Vagina (tissue), 2 donors: ENCODE data around the gene ACSM5. TPM values are rescaled to one million over a fixed set of nuclear protein-coding genes. Genes with fewer than 3 reads are reported as not detected.
"Not testable (repeated sequence)": the region's sequence is repeated elsewhere in the genome, so short reads cannot be mapped to it uniquely, and the experiment has no call there.

ENCODE experiments used
- DNase-seq, 2 donors: peaks; one replicate each; pipeline ENCODE4 v3.0.0-alpha.2; 2017; ENCODE audit errors: extremely low spot score in 2 of 2
- H3K27ac ChIP-seq: fragments of 200-600 bp; sonication (generic); one replicate; pipeline ENCODE4 v1.5.1; 2019
- H3K27me3 ChIP-seq: fragments of 200-600 bp; sonication (generic); one replicate; pipeline ENCODE4 v1.5.1; 2019
- H3K36me3 ChIP-seq, 2 donors: fragments of 200-600 bp; sonication (generic); one replicate each; pipeline ENCODE4 v1.5.1; 2017 to 2019
- H3K4me1 ChIP-seq: fragments of 200-600 bp; sonication (generic); one replicate; pipeline ENCODE4 v1.5.1; 2019
- H3K4me3 ChIP-seq, 2 donors: fragments of 200-600 bp; sonication (generic); 1 replicate in 1 of 2; 2 replicates in 1 of 2; pipeline ENCODE4 v1.5.1; 2016 to 2019
- H3K9me3 ChIP-seq: fragments of 200-600 bp; sonication (generic); one replicate; pipeline ENCODE4 v1.5.1; 2019
- POLR2A ChIP-seq, 2 donors: fragments of 450-650 bp; IDR thresholded peaks; one replicate each; pipeline ENCODE4 v1.6.1; 2017; ENCODE audit warnings: antibody characterized with exemption in 2 of 2, mild to moderate bottlenecking in 2 of 2, moderate library complexity in 2 of 2
- POLR2AphosphoS5 ChIP-seq, 2 donors: sonication (generic); formaldehyde crosslinking; IDR thresholded peaks; one replicate each; pipeline ENCODE4 v1.9.0; 2017; ENCODE audit warnings: antibody characterized with exemption in 2 of 2, mild to moderate bottlenecking in 2 of 2, low read depth in 1 of 2; ENCODE audit not compliant: insufficient read depth in 1 of 2
- intact Hi-C: fragments of 100-400 bp; cut with DNase I; formaldehyde crosslinking; loops from one replicate; pipeline ENCODE4 v1.15.1; 2023
- total RNA-seq: library from RNA; depleted of rRNA; stranded (reverse); fragments of >200 nt; gene quantifications from one replicate; pipeline ENCODE4 v1.2.3, GENCODE V29; 2016
- TF ChIP-seq, protein P1 (sequence below), 3 experiments: fragments of 450-650 bp in 2 of 3; fragments of 200-600 bp in 1 of 3; sonication (generic) in 1 of 3; IDR thresholded peaks; one replicate each; pipeline ENCODE4 v1.5.1; 2017 to 2019; ENCODE audit warnings: antibody characterized with exemption in 3 of 3, mild to moderate bottlenecking in 2 of 3, moderate library complexity in 2 of 3

Gene ACSM5
- total RNA-seq, 1 donor from 2014 or later = 2.9 TPM

DNA sequence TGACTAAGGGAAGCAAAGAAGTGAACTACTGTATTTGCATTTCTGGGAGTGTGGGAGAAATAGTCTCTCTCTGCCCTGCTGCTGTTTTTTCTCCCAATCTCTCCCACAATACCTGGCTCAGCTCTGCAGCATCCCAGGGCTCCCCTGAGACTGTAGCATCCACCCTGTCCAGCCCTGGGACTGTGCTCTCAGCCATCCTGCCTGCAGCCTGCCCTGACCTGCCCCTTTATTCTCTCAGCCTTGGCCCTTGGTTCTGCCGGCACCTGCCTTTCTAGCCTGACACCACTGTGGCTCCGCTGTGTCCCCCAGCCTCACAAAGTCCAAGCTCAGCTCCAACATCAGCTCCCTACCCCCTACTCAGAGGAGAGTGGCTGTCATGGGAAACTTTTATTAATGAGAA is 6.7 kb upstream of the ACSM5 start:
- intact Hi-C loops = no loop called here
- no peaks in the 10 kb centered on the region for H3K36me3 ChIP-seq
- TF ChIP-seq, protein P1, sequence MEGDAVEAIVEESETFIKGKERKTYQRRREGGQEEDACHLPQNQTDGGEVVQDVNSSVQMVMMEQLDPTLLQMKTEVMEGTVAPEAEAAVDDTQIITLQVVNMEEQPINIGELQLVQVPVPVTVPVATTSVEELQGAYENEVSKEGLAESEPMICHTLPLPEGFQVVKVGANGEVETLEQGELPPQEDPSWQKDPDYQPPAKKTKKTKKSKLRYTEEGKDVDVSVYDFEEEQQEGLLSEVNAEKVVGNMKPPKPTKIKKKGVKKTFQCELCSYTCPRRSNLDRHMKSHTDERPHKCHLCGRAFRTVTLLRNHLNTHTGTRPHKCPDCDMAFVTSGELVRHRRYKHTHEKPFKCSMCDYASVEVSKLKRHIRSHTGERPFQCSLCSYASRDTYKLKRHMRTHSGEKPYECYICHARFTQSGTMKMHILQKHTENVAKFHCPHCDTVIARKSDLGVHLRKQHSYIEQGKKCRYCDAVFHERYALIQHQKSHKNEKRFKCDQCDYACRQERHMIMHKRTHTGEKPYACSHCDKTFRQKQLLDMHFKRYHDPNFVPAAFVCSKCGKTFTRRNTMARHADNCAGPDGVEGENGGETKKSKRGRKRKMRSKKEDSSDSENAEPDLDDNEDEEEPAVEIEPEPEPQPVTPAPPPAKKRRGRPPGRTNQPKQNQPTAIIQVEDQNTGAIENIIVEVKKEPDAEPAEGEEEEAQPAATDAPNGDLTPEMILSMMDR (IDR thresholded peaks at IDR 0.05) = no peak
- TF ChIP-seq POLR2A (IDR thresholded peaks at IDR 0.05) (no peak), POLR2AphosphoS5 (IDR thresholded peaks at IDR 0.05; ENCODE audit: insufficient read depth in 1 of 2, low read depth in 1 of 2) (no peak)

DNA sequence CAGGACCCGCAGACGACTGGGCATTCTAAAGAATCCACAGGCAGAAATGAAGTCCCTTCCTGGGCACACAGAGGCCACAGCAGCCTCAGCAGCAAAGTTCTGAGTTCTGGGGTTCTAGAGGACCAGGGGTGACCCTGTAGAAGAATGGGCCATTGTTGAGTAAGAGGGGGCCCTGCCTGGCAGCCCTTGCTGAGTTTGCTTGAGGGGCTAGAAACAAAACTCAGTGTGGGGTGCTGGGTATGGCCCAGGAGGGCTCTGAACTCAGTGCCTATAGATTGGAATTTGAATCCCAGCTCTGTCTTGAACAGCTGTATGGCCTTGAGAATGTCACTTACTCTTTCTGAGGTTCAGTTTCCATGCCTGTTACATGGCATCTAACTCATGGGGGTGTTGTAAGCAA is 4.7 kb upstream of the ACSM5 start, which contains the start of gene PDILT:
TSS of gene PDILT (minus strand) at position 101 of the 400 bp plus-strand sequence. CDS start 5,437 bp downstream, outside the sequence.
- DNase-seq = no peak
- no peaks in the 10 kb centered on the region for H3K9me3 ChIP-seq
- no peaks in the 10 kb centered on the region for H3K27me3 ChIP-seq
- no peaks in the 10 kb centered on the region for H3K36me3 ChIP-seq
- no peak within 1 kb of the TSS for H3K27ac ChIP-seq
- intact Hi-C loops = no loop called here
- no peak for TF ChIP-seq POLR2A (IDR thresholded peaks at IDR 0.05)
- TF ChIP-seq, protein P1 (IDR thresholded peaks at IDR 0.05) = no peak
- TF ChIP-seq POLR2AphosphoS5 (IDR thresholded peaks at IDR 0.05; ENCODE audit: insufficient read depth in 1 of 2, low read depth in 1 of 2) = no peak
- H3K4me1 ChIP-seq = peaks cover 4% of the 10 kb centered on the region
- H3K4me3 ChIP-seq = no peak within 1 kb of the TSS

More for the DNA sequence above, 6.7 kb upstream of the ACSM5 start:
- H3K4me3 ChIP-seq = no peak overlapping the region
- H3K4me1 ChIP-seq = no peaks in the 10 kb centered on the region
- no peak for DNase-seq
- H3K9me3 ChIP-seq = no peaks in the 10 kb centered on the region
- H3K27ac ChIP-seq = no peak overlapping the region
- H3K27me3 ChIP-seq = no peaks in the 10 kb centered on the region

DNA sequence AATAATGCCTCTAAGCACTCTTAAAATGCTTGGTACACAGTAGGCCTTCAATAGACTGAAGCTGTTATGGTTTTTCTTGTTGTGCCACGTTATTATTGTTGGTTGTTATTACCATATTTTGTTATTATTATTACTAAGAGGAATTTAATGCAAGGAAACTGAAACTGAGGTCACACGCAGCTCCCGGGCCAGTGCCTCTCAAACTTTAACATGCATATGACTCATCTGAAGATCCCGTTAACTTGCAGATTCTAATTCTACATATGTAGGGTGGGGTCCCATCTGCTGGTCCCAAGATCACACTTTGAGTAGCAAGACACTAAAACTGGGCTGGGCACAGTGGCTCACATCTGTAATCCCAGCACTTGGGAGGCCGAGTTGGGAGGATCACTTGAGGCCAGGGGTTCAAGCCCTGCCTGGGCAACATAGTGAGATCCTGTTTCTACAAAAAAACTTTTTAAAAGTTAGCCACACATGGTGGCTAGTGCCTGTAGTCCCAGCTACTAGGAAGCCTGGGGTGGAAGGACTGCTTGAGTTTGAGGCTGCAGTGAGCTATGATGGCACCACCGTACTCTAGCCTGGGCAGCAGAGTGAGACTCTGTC is 888 bp downstream of the ACSM5 start:
- Histone ChIP-seq H3K4me1 (peaks cover 12% of the 10 kb centered on the region), H3K9me3 (no peaks in the 10 kb centered on the region), H3K4me3 (no peak overlapping the region), H3K27me3 (no peaks in the 10 kb centered on the region), H3K27ac (peak overlapping the region; percentile 67), H3K36me3 (no peaks in the 10 kb centered on the region)
- no peak for DNase-seq
- intact Hi-C loops = no loop called here
- TF ChIP-seq POLR2A (IDR thresholded peaks at IDR 0.05) (no peak), POLR2AphosphoS5 (IDR thresholded peaks at IDR 0.05; ENCODE audit: insufficient read depth in 1 of 2, low read depth in 1 of 2) (no peak)
- TF ChIP-seq, protein P1 (IDR thresholded peaks at IDR 0.05) = no peak

DNA sequence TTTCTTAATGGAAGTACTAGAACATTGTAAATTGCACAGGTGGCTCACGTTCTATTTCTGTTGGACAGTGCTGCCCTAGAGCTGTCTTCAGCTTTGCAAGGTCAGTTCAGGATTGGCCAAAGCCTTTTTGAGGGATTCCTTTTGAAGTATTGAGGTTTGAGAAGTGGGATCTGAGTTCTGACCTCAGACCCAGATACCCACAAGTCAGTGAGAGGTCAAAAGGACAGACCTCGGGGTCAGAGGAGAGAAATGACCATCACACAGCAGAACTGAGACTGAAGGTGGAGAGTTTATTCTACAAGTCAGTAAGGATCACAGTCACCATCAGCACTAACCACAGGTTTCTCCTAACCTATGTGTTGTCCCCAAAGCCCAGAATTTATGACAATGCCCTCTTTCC is 1.7 kb downstream of the ACSM5 start:
- no peaks in the 10 kb centered on the region for H3K36me3 ChIP-seq
- no peak for DNase-seq
- TF ChIP-seq POLR2A (IDR thresholded peaks at IDR 0.05) (no peak), POLR2AphosphoS5 (IDR thresholded peaks at IDR 0.05; ENCODE audit: insufficient read depth in 1 of 2, low read depth in 1 of 2) (no peak)
- TF ChIP-seq, protein P1 (IDR thresholded peaks at IDR 0.05) = no peak
- H3K9me3 ChIP-seq = no peaks in the 10 kb centered on the region
- intact Hi-C loops = no loop called here
- no peak overlapping the region for H3K27ac ChIP-seq
- no peak overlapping the region for H3K4me3 ChIP-seq
- peaks cover 12% of the 10 kb centered on the region for H3K4me1 ChIP-seq
- no peaks in the 10 kb centered on the region for H3K27me3 ChIP-seq

DNA sequence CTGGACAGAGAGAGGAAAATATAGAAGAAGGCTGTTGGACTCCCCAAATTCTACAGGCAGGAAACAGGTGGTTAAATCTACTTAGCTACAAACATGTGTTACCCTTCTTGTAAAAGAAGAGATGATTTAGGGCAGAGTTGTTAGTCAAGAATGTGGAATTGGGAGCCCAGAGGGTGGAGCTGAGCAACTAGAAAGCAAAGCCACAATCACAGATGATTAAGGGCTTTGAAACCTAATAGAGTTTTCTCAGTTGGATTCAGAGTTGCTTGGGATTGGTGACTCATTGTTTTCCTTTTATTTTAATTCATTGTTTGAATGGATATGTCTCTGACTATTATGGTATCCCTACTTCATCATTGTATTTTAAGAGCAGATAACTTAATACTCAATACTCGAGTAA is 6.2 kb downstream of the ACSM5 start:
- no peaks in the 10 kb centered on the region for H3K9me3 ChIP-seq
- no peak overlapping the region for H3K27ac ChIP-seq
- intact Hi-C loops = no loop called here
- H3K4me3 ChIP-seq = no peak overlapping the region
- H3K36me3 ChIP-seq = no peaks in the 10 kb centered on the region
- H3K27me3 ChIP-seq = no peaks in the 10 kb centered on the region
- TF ChIP-seq POLR2AphosphoS5 (IDR thresholded peaks at IDR 0.05; ENCODE audit: insufficient read depth in 1 of 2, low read depth in 1 of 2) = peak in 1 of 2 donors; percentile 8
- no peak for TF ChIP-seq POLR2A (IDR thresholded peaks at IDR 0.05)
- H3K4me1 ChIP-seq = no peaks in the 10 kb centered on the region
- no peak for DNase-seq

DNA sequence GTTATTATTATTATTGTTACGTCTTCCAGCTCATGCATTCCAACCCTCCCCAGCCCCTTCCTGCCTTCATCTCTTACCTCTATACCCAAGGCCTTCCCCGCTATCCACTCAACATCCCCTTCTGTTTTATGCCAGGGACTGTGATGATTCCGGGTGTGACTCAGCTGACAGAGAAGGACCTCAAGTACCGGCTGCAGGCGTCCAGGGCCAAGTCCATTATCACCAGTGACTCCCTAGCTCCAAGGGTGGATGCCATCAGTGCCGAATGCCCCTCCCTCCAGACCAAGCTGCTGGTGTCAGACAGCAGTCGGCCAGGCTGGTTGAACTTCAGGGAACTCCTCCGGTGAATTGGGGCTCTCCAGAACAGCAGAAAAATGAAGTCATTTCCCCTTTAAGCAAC is 9.8 kb downstream of the ACSM5 start:
- H3K4me3 ChIP-seq, H3K36me3 ChIP-seq, H3K27me3 ChIP-seq, H3K9me3 ChIP-seq, intact Hi-C loops, H3K4me1 ChIP-seq, H3K27ac ChIP-seq, DNase-seq: not testable (repeated sequence)

DNA sequence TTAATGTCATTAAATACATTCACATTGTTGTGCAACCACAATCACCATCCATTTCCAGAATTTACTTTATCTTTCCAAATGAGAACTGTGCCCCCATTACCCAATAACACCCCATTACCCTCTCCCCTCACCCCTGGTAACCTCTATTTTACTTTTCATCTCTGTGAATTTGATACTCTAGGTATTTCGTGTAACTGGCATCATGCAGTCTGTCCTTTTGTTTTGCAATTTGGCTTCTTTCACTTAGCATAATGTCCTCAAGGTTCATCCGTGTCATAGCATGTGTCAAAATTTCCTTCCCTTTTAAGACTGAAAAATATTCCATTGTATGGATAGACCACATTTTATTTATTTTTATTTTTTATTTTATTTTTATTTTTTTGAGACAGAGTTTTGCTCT is 12.4 kb downstream of the ACSM5 start:
- H3K36me3 ChIP-seq, H3K27me3 ChIP-seq, H3K9me3 ChIP-seq, DNase-seq, H3K4me1 ChIP-seq, intact Hi-C loops, H3K27ac ChIP-seq, H3K4me3 ChIP-seq: not testable (repeated sequence)

DNA sequence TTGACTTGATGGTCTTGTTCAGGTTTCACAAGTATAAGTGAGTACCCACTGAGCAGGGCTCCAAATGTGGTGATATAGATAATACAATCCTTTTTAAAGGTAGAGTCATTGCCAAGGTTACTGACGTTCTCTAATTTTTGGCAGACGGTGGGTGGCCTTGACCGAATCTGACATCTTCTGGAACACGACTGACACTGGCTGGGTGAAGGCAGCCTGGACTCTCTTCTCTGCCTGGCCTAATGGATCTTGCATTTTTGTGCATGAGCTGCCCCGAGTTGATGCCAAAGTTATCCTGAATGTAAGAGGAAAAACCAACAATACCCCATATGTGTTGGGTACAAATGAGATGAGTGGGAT is 14.4 kb downstream of the ACSM5 start:
- H3K27ac ChIP-seq, H3K36me3 ChIP-seq, H3K9me3 ChIP-seq, intact Hi-C loops, DNase-seq, H3K4me3 ChIP-seq, H3K4me1 ChIP-seq, H3K27me3 ChIP-seq: not testable (repeated sequence)
